LNCAP (cell line): ENCODE results near the gene GPX5.

ENCODE experiments used
- CTCF ChIP-seq: fragments of 450-650 bp; IDR thresholded peaks from 2 replicates; pipeline ENCODE4 v1.5.1; 2017; ENCODE audit warnings: mild to moderate bottlenecking

Gene GPX5

GRCh38 chr6:28505733-28506132, 19.9 kb upstream of the GPX5 start:
- no peak for TF ChIP-seq CTCF

- no peak for TF ChIP-seq CTCF
These were observed 18.7 kb upstream of the GPX5 start for GRCh38 chr6:28506807-28507475.

- TF ChIP-seq CTCF = no peak
These were observed 13.9 kb upstream of the GPX5 start for GRCh38 chr6:28511628-28512300.

- TF ChIP-seq CTCF = no peak
These were observed 10.0 kb upstream of the GPX5 start, which contains the start of gene GPX6 for GRCh38 chr6:28515676-28516075. TSS of gene GPX6 (minus strand) at chr6:28515793. CDS start at chr6:28515743, 50 bp downstream.

- no peak for TF ChIP-seq CTCF
These were observed 7.7 kb upstream of the GPX5 start for GRCh38 chr6:28517964-28518363.

GRCh38 chr6:28522594-28523240, 3.0 kb upstream of the GPX5 start:
- no peak for TF ChIP-seq CTCF

- TF ChIP-seq CTCF = no peak
These were observed 2.4 kb upstream of the GPX5 start for GRCh38 chr6:28523241-28523622.
